ENCODE data around the gene PVALB. TPM values are rescaled to one million over a fixed set of nuclear protein-coding genes. Genes with fewer than 3 reads are reported as not detected.

Gene PVALB
- total RNA-seq, 2 donors from 2014 or later: not detected

Other genes with a start within 250 kb of the PVALB start
- not detected for gene CACNG2, start 113.3 kb downstream of the PVALB start, total RNA-seq
- 10 to 100 TPM; 25.8 to 26.3 TPM for gene IFT27, start 40.9 kb downstream of the PVALB start, total RNA-seq
- gene NCF4, start 44.0 kb upstream of the PVALB start, total RNA-seq: 10 to 100 TPM in 1 of 2 donors, 1 to 10 TPM in 1; 8.5 to 15.8 TPM
- gene CSF2RB, start 96.6 kb upstream of the PVALB start, total RNA-seq: 1 to 10 TPM; 1.8 to 3.8 TPM
- 1 to 10 TPM; 3.5 to 6.7 TPM for gene TST, start 202.4 kb upstream of the PVALB start, total RNA-seq
- 10 to 100 TPM; 14.2 to 28.1 TPM for gene MPST, start 202.7 kb upstream of the PVALB start, total RNA-seq
- gene KCTD17, start 234.7 kb upstream of the PVALB start, total RNA-seq: 10 to 100 TPM; 27.9 to 30.1 TPM

Measured in activated T-cell treated with anti-CD3 and anti-CD28 coated beads, Interleukin-2, amount 50 U/mL, for 72 hours (primary cell).